Measurements from ENCODE around the gene TRIO.

DNA sequence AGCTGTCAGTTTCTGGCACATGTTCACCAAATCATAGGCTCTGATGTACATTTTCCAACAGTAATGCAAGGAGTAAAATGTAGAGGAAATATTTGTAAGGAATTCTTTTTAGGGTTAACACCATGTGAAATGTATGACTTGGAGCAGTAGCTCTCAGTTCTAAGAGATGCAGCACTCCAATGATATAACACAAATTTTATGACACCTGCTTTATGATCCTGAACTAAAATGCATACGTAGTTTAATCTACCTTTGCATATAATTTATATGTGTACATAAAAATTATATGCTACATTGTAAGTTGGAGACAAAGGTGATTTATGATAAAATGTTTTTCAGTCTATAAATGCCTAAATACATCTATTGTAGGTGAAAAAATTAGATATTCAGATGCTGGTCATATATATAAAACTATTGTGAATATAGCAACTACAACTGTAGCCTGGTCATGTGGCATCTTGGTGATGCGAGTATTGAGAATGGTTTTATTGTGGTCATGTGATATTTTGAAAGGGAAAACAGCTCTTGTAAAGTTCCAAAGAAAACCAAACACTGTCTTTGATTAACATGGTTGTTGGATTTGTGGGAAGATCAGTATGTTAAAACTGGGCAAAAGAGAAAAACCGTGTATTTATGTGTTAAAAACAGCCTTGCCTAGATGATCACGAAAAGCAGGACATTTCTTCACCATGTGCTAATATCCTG lies 171.0 kb downstream of the TRIO start:
- TF ChIP-seq POLR2A (IDR thresholded peaks at IDR 0.05) (no peak), EP300 (IDR thresholded peaks at IDR 0.05) (no peak)
- TF ChIP-seq, protein P1, sequence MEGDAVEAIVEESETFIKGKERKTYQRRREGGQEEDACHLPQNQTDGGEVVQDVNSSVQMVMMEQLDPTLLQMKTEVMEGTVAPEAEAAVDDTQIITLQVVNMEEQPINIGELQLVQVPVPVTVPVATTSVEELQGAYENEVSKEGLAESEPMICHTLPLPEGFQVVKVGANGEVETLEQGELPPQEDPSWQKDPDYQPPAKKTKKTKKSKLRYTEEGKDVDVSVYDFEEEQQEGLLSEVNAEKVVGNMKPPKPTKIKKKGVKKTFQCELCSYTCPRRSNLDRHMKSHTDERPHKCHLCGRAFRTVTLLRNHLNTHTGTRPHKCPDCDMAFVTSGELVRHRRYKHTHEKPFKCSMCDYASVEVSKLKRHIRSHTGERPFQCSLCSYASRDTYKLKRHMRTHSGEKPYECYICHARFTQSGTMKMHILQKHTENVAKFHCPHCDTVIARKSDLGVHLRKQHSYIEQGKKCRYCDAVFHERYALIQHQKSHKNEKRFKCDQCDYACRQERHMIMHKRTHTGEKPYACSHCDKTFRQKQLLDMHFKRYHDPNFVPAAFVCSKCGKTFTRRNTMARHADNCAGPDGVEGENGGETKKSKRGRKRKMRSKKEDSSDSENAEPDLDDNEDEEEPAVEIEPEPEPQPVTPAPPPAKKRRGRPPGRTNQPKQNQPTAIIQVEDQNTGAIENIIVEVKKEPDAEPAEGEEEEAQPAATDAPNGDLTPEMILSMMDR (IDR thresholded peaks at IDR 0.05) = no peak
